Heart right ventricle (tissue), 16 donors: Measurements from ENCODE around the gene KRT15. TPM values are rescaled to one million over a fixed set of nuclear protein-coding genes. Genes with fewer than 3 reads are reported as not detected.

ENCODE experiments used
- ATAC-seq, 8 donors: fragments of 200-7000 bp; cut with Tn5 transposase; one replicate each; pipeline ENCODE4 v1.9.1; 2020; ENCODE audit warnings: mild to moderate bottlenecking in 8 of 8, moderate library complexity in 8 of 8, moderate number of reproducible peaks in 1 of 8
- DNase-seq, 2 donors: peaks; one replicate each; pipeline ENCODE4 v3.0.0-alpha.2; 2020
- H3K27ac ChIP-seq, 10 donors: fragments of 200-600 bp; sonication (generic) in 2 of 10; one replicate each; pipeline versions ENCODE4 v1.5.0 to v1.8.0; 2020 to 2022; ENCODE audit warnings: mild to moderate bottlenecking in 3 of 10
- H3K27me3 ChIP-seq, 7 donors: fragments of 200-600 bp; one replicate each; pipeline ENCODE4 v1.8.0; 2021 to 2022; ENCODE audit warnings: mild to moderate bottlenecking in 2 of 7
- H3K36me3 ChIP-seq, 9 donors: fragments of 200-600 bp; sonication (generic) in 1 of 9; one replicate each; pipeline versions ENCODE4 v1.5.0 to v1.8.0; 2020 to 2022; ENCODE audit warnings: mild to moderate bottlenecking in 2 of 9
- H3K4me1 ChIP-seq, 9 donors: fragments of 200-600 bp; sonication (generic) in 1 of 9; one replicate each; pipeline versions ENCODE4 v1.5.0 to v1.8.0; 2020 to 2022; ENCODE audit warnings: mild to moderate bottlenecking in 4 of 9
- H3K4me3 ChIP-seq, 10 donors: fragments of 200-600 bp; sonication (generic) in 2 of 10; one replicate each; pipeline versions ENCODE4 v1.5.0 to v1.8.0; 2020 to 2022; ENCODE audit warnings: mild to moderate bottlenecking in 7 of 10, moderate library complexity in 2 of 10
- H3K9me3 ChIP-seq, 11 donors: fragments of 200-600 bp in 10 of 11; sonication (generic) in 2 of 11; one replicate each; pipeline versions ENCODE4 v1.5.0 to v1.8.0; 2013 to 2022; ENCODE audit warnings: mild to moderate bottlenecking in 2 of 11, control low read depth in 1 of 11, moderate library complexity in 1 of 11
- WGBS, 2 donors: extraction: QIAGEN DNeasy Blood & Tissue Kit; methylation state at CpG; one replicate each; pipeline ENCODE4 v1.1.7; 2013; ENCODE audit warnings: inconsistent platforms in 1 of 2; 5-methylcytosine and 5-hydroxymethylcytosine counted together
- intact Hi-C, 10 donors: fragments of 100-400 bp; cut with DNase I; formaldehyde crosslinking; loops; one replicate each; pipeline versions ENCODE4 v1.11.1 to v1.14.2; 2022
- polyA plus RNA-seq, 2 donors: library from polyadenylated mRNA; stranded (reverse); fragments of 200-250 nt; gene quantifications; one replicate each; pipeline ENCODE4 v1.2.3, GENCODE V29; 2013
- total RNA-seq, 10 donors: library from RNA; stranded (reverse); fragmentation: NEBNext Ultra II Directional in 3 of 10; extraction: Animal tissue kit (Norgen Biotek cat#: 25700) in 3 of 10; gene quantifications; one replicate each; pipeline versions ENCODE4 v1.2.1 to v1.2.4, GENCODE V29; 2021 to 2023
- TF ChIP-seq, protein P1 (sequence below), 9 donors: fragments of 200-600 bp; sonication (generic) in 2 of 9; IDR thresholded peaks; one replicate each; pipeline versions ENCODE4 v1.5.0 to v1.8.0; 2021 to 2022; ENCODE audit warnings: antibody characterized with exemption in 9 of 9, mild to moderate bottlenecking in 5 of 9, moderate library complexity in 1 of 9
- donor health status: Arrhythmogenic right ventricular cardiomyopathy.
- donor health status: ischemic (EF 13 %, LVEDD 7.1; RV severe dilation, severe dysfunction).
- donor health status: healthy with polysubstance abuse.
- donor health status: DM: no; HTN: yes; CAD: no.
- donor health status: DM: no; HTN: no; CAD: no.
- donor health status: ischemic (EF 25% LVEDD 6.9; RV normal size, moderate dysfunction).
- donor health status: ischemic (EF 25% LVEDD 5.7; RV mildly dilated, moderate dysfunction).
- donor health status: healthy.
- donor health status: DM: yes; HTN: yes; CAD: no.
- donor health status: Ischemic cardiomyopathy.
- donor health status: ischemic (EF 35%, LVEDD 5.7; RV mildly dilated, moderate dysfunction).
- donor health status: nonischemic (EF 11% LVEDD 7.7; RV severe dilation, severe dysfunction).
- donor health status: DM: yes; HTN: yes; CAD: no.
- donor health status: PGD.
- donor health status: ischemic (EF 29% LVEDD 5.4; RV normal size, mild dysfunction).
- donor health status: nonischemic (EF 23%, LVEDD 6.1; RV moderate dilation, normal function).

KRT15 gene
- total and polyA plus RNA-seq, 12 donors = 0.07 to 0.22 TPM; not detected in 10

GRCh38 chr17:41540921-41541625 is 22.4 kb upstream of the KRT15 start:
- 72 to 73% methylated on average over 10 of the region's 10 CpGs for WGBS, 2 donors
- intact Hi-C loops = loop anchor here in 4 of 10 donors (1.0 to 10.0 kb wide), 3 partner anchors 626 to 736 kb away; no protein-coding TSS in a partner anchor
- no peaks in the 10 kb centered on the region for H3K9me3 ChIP-seq

GRCh38 chr17:41539979-41540701 is 21.4 kb upstream of the KRT15 start:
- Histone ChIP-seq H3K27ac (no peak overlapping the region), H3K36me3 (no peaks in the 10 kb centered on the region), H3K4me3 (no peak overlapping the region), H3K27me3 (peaks cover 0 to 33% (median 24%) of the 10 kb centered on the region in 7 donors), H3K9me3 (no peaks in the 10 kb centered on the region), H3K4me1 (no peaks in the 10 kb centered on the region)
- ATAC-seq (no peak), DNase-seq (no peak)
- TF ChIP-seq, protein P1, sequence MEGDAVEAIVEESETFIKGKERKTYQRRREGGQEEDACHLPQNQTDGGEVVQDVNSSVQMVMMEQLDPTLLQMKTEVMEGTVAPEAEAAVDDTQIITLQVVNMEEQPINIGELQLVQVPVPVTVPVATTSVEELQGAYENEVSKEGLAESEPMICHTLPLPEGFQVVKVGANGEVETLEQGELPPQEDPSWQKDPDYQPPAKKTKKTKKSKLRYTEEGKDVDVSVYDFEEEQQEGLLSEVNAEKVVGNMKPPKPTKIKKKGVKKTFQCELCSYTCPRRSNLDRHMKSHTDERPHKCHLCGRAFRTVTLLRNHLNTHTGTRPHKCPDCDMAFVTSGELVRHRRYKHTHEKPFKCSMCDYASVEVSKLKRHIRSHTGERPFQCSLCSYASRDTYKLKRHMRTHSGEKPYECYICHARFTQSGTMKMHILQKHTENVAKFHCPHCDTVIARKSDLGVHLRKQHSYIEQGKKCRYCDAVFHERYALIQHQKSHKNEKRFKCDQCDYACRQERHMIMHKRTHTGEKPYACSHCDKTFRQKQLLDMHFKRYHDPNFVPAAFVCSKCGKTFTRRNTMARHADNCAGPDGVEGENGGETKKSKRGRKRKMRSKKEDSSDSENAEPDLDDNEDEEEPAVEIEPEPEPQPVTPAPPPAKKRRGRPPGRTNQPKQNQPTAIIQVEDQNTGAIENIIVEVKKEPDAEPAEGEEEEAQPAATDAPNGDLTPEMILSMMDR (IDR thresholded peaks at IDR 0.05) = no peak
- 66 to 69% methylated on average over 7 of the region's 7 CpGs for WGBS, 2 donors
- intact Hi-C loops = loop anchor here in 3 of 10 donors (10.0 kb wide), 2 partner anchors 625 to 735 kb away; no protein-coding TSS in a partner anchor

More at GRCh38 chr17:41540921-41541625, 22.4 kb upstream of the KRT15 start:
- Histone ChIP-seq H3K27me3 (peaks cover 0 to 23% (median 15%) of the 10 kb centered on the region in 7 donors), H3K36me3 (no peaks in the 10 kb centered on the region), H3K27ac (no peak overlapping the region), H3K4me3 (no peak overlapping the region), H3K4me1 (no peaks in the 10 kb centered on the region)
- ATAC-seq (no peak), DNase-seq (no peak)
- TF ChIP-seq, protein P1 (IDR thresholded peaks at IDR 0.05) = no peak

GRCh38 chr17:41539071-41539492 is 20.4 kb upstream of the KRT15 start:
- ATAC-seq = no peak
- Histone ChIP-seq H3K9me3 (no peaks in the 10 kb centered on the region), H3K4me1 (no peaks in the 10 kb centered on the region), H3K27me3 (peaks cover 0 to 39% (median 27%) of the 10 kb centered on the region in 7 donors), H3K27ac (no peak overlapping the region), H3K36me3 (no peaks in the 10 kb centered on the region), H3K4me3 (no peak overlapping the region)
- DNase-seq = no peak
- intact Hi-C loops = no loop called here
- 61 to 62% methylated on average over 5 of the region's 5 CpGs for WGBS, 2 donors
- TF ChIP-seq, protein P1 (IDR thresholded peaks at IDR 0.05) = no peak

- ATAC-seq = no peak
Observed at GRCh38 chr17:41538565-41538991, 19.9 kb upstream of the KRT15 start.

More at GRCh38 chr17:41538565-41538991, 19.9 kb upstream of the KRT15 start:
- Histone ChIP-seq H3K27ac (no peak overlapping the region), H3K4me1 (no peaks in the 10 kb centered on the region), H3K4me3 (no peak overlapping the region), H3K36me3 (no peaks in the 10 kb centered on the region), H3K9me3 (no peaks in the 10 kb centered on the region), H3K27me3 (peaks cover 0 to 43% (median 32%) of the 10 kb centered on the region in 7 donors)
- intact Hi-C loops = no loop called here
- TF ChIP-seq, protein P1 (IDR thresholded peaks at IDR 0.05) = no peak
- 61 to 64% methylated on average over 5 of the region's 5 CpGs for WGBS, 2 donors
- no peak for DNase-seq
